Neutrophil (primary cell): ENCODE results near the gene LDLRAD2.

ENCODE experiments used
- H3K27ac ChIP-seq: fragments of 200-600 bp; sonication (generic); 2 replicates; pipeline ENCODE4 v1.5.1; 2016; ENCODE audit warnings: mild to moderate bottlenecking, moderate library complexity
- H3K27me3 ChIP-seq: fragments of 200-600 bp; sonication (generic); 2 replicates; pipeline ENCODE4 v1.6.0; 2016; ENCODE audit warnings: mild to moderate bottlenecking
- H3K36me3 ChIP-seq: fragments of 200-600 bp; sonication (generic); 2 replicates; pipeline ENCODE4 v1.5.1; 2017
- H3K4me1 ChIP-seq, 2 experiments: fragments of 200-600 bp in 1 of 2; sonication (generic) in 1 of 2; 1 replicate in 1 of 2; 2 replicates in 1 of 2; pipeline versions ENCODE4 v1.5.1 to v1.6.1; 2013 to 2016; ENCODE audit warnings: low read depth in 1 of 2, low read length in 1 of 2, mild to moderate bottlenecking in 1 of 2, moderate library complexity in 1 of 2; ENCODE audit not compliant: control insufficient read depth in 1 of 2, insufficient read depth in 1 of 2
- H3K4me3 ChIP-seq, 2 experiments: fragments of 200-600 bp in 1 of 2; sonication (generic) in 1 of 2; 1 replicate in 1 of 2; 2 replicates in 1 of 2; pipeline ENCODE4 v1.5.1; 2013 to 2016; ENCODE audit warnings: low read depth in 1 of 2, low read length in 1 of 2, mild to moderate bottlenecking in 1 of 2, moderate library complexity in 1 of 2
- H3K9me3 ChIP-seq: fragments of 200-600 bp; sonication (generic); 2 replicates; pipeline ENCODE4 v1.5.1; 2016
- CTCF ChIP-seq: fragments of 200-600 bp; sonication (generic); IDR thresholded peaks from 2 replicates; pipeline ENCODE4 v1.5.1; 2016; ENCODE audit warnings: antibody characterized with exemption

The LDLRAD2 gene

GRCh38 chr1:21868941-21869454 is 56.9 kb downstream of the LDLRAD2 start:
- H3K9me3 ChIP-seq: no peaks in the 10 kb centered on the region
- no peaks in the 10 kb centered on the region for H3K36me3 ChIP-seq
- no peak overlapping the region for H3K4me3 ChIP-seq
- no peaks in the 10 kb centered on the region for H3K27me3 ChIP-seq
- TF ChIP-seq CTCF: no peak
- H3K4me1 ChIP-seq: no peaks in the 10 kb centered on the region
- no peak overlapping the region for H3K27ac ChIP-seq

GRCh38 chr1:21869620-21870121 is 57.6 kb downstream of the LDLRAD2 start:
- Histone ChIP-seq H3K9me3 (no peaks in the 10 kb centered on the region), H3K36me3 (no peaks in the 10 kb centered on the region), H3K27ac (no peak overlapping the region), H3K4me3 (no peak overlapping the region), H3K27me3 (no peaks in the 10 kb centered on the region), H3K4me1 (no peaks in the 10 kb centered on the region)
- no peak for TF ChIP-seq CTCF

GRCh38 chr1:21870611-21871010 is 58.5 kb downstream of the LDLRAD2 start:
- Histone ChIP-seq H3K4me3 (no peak overlapping the region), H3K27me3 (no peaks in the 10 kb centered on the region), H3K27ac (no peak overlapping the region), H3K36me3 (no peaks in the 10 kb centered on the region), H3K4me1 (no peaks in the 10 kb centered on the region), H3K9me3 (no peaks in the 10 kb centered on the region)
- no peak for TF ChIP-seq CTCF

- no peak overlapping the region for H3K4me3 ChIP-seq
- TF ChIP-seq CTCF: no peak
- H3K36me3 ChIP-seq: no peaks in the 10 kb centered on the region
- no peaks in the 10 kb centered on the region for H3K9me3 ChIP-seq
- no peak overlapping the region for H3K27ac ChIP-seq
- H3K4me1 ChIP-seq: no peaks in the 10 kb centered on the region
- no peaks in the 10 kb centered on the region for H3K27me3 ChIP-seq
Measured at GRCh38 chr1:21871943-21872342, 59.9 kb downstream of the LDLRAD2 start.

GRCh38 chr1:21872445-21873079 is 60.5 kb downstream of the LDLRAD2 start:
- TF ChIP-seq CTCF: no peak
- H3K36me3 ChIP-seq: no peaks in the 10 kb centered on the region

More at GRCh38 chr1:21872445-21873079, 60.5 kb downstream of the LDLRAD2 start:
- Histone ChIP-seq H3K9me3 (no peaks in the 10 kb centered on the region), H3K27me3 (no peaks in the 10 kb centered on the region), H3K27ac (no peak overlapping the region), H3K4me1 (no peaks in the 10 kb centered on the region), H3K4me3 (no peak overlapping the region)
